Measurements from ENCODE around the gene BPIFB4.

DNA sequence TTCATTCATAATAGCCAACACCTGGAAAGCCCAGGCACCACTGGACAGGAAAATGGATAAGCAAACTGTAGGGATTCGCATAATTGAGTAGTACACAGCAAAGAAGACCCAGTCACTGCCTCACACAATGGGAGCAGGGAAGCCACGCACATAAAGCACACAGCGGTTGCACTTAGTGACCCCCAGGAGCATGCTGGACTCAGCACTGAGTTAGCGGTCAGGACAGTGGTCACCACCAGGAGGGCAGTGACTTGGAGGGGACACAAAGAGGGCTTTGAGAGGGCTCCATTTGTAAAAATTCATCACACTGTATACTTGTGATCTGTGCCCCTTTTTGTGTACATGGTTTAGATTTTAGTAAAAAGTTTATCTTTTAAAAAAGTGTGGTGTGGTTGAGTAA is 28.1 kb upstream of the BPIFB4 start:
- TF ChIP-seq, protein P1, sequence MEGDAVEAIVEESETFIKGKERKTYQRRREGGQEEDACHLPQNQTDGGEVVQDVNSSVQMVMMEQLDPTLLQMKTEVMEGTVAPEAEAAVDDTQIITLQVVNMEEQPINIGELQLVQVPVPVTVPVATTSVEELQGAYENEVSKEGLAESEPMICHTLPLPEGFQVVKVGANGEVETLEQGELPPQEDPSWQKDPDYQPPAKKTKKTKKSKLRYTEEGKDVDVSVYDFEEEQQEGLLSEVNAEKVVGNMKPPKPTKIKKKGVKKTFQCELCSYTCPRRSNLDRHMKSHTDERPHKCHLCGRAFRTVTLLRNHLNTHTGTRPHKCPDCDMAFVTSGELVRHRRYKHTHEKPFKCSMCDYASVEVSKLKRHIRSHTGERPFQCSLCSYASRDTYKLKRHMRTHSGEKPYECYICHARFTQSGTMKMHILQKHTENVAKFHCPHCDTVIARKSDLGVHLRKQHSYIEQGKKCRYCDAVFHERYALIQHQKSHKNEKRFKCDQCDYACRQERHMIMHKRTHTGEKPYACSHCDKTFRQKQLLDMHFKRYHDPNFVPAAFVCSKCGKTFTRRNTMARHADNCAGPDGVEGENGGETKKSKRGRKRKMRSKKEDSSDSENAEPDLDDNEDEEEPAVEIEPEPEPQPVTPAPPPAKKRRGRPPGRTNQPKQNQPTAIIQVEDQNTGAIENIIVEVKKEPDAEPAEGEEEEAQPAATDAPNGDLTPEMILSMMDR (IDR thresholded peaks at IDR 0.05 in 8 of 11, conservative IDR thresholded peaks at IDR 0.05 in 3 of 11), result no peak
- no peak for TF ChIP-seq POLR2A (IDR thresholded peaks at IDR 0.05)
- TF ChIP-seq POLR2AphosphoS5 (IDR thresholded peaks at IDR 0.05), result no peak
